Measurements from ENCODE around the gene TBXA2R.

GRCh38 chr19:3565139-3565538 lies 41.5 kb downstream of the TBXA2R start:
- TF ChIP-seq ZNF274 (IDR thresholded peaks at IDR 0.05; ENCODE audit: low read depth, low read length): no peak
- no peak for TF ChIP-seq SUZ12 (IDR thresholded peaks at IDR 0.05; ENCODE audit: extremely low read depth, insufficient read depth, insufficient read length)

All from NT2/D1 (cell line).